PFSK-1 (cell line): ENCODE measurements around the gene AMPD2.

Experiments used
- POLR2AphosphoS5 ChIP-seq: IDR thresholded peaks from 2 replicates; pipeline ENCODE4 v1.6.1; 2012; ENCODE audit warnings: low read depth, mild to moderate bottlenecking, control low read depth, low read length, moderate library complexity
- SIN3A ChIP-seq: IDR thresholded peaks from 2 replicates; pipeline ENCODE4 v1.6.1; 2012; ENCODE audit warnings: mild to moderate bottlenecking, low read length, moderate library complexity, borderline replicate concordance; ENCODE audit not compliant: insufficient read depth
- TAF1 ChIP-seq: IDR thresholded peaks from 2 replicates; pipeline ENCODE4 v1.6.1; 2012; ENCODE audit warnings: low read length, control low read depth, borderline replicate concordance; ENCODE audit not compliant: insufficient read depth

- TF ChIP-seq POLR2AphosphoS5 (no peak), TAF1 (no peak), SIN3A (no peak)
These were observed 38.3 kb downstream of the AMPD2 start for GRCh38 chr1:109657970-109658369.
